AG09309 (cell line): ENCODE results near the gene CCDC179.

Source experiments
- DNase-seq: peaks from one replicate; pipeline ENCODE4 v3.0.0-alpha.2; 2010; ENCODE audit warnings: low read depth
- H3K4me3 ChIP-seq: 2 replicates; pipeline ENCODE4 v1.5.1; 2011; ENCODE audit warnings: mild to moderate bottlenecking, low read depth, low read length, moderate library complexity; ENCODE audit not compliant: control insufficient read depth
- CTCF ChIP-seq: IDR thresholded peaks from 2 replicates; pipeline ENCODE4 v1.5.1; 2011; ENCODE audit warnings: mild to moderate bottlenecking, low read depth, low read length, inconsistent platforms; ENCODE audit not compliant: insufficient read depth, control insufficient read depth; ENCODE audit errors: missing control alignments

The CCDC179 gene

GRCh38 chr11:22809893-22810292, 50.4 kb downstream of the CCDC179 start:
- H3K4me3 ChIP-seq, result no peak overlapping the region
- no peak for DNase-seq
- TF ChIP-seq CTCF, result no peak

GRCh38 chr11:22808571-22809197, 51.6 kb downstream of the CCDC179 start:
- DNase-seq, result no peak
- H3K4me3 ChIP-seq, result no peak overlapping the region
- no peak for TF ChIP-seq CTCF

GRCh38 chr11:22807855-22808570, 52.3 kb downstream of the CCDC179 start:
- TF ChIP-seq CTCF, result no peak
- H3K4me3 ChIP-seq, result no peak overlapping the region
- DNase-seq, result no peak

GRCh38 chr11:22807391-22807790, 52.9 kb downstream of the CCDC179 start:
- TF ChIP-seq CTCF, result no peak
- H3K4me3 ChIP-seq, result no peak overlapping the region
- DNase-seq, result no peak

GRCh38 chr11:22802861-22803260, 57.4 kb downstream of the CCDC179 start:
- DNase-seq, result no peak
- no peak for TF ChIP-seq CTCF
- no peak overlapping the region for H3K4me3 ChIP-seq

- no peak for DNase-seq
- H3K4me3 ChIP-seq, result no peak overlapping the region
- TF ChIP-seq CTCF, result no peak
Measured at GRCh38 chr11:22800482-22800881, 59.8 kb downstream of the CCDC179 start.
